HepG2 (cell line): ENCODE measurements around the gene CYP26B1. TPM values are rescaled to one million over a fixed set of nuclear protein-coding genes. Genes with fewer than 3 reads are reported as not detected.

Source experiments
- ARID5B ChIP-seq: IDR thresholded peaks from 2 replicates; pipeline ENCODE4 v1.4.0; 2020; ENCODE audit warnings: mild to moderate bottlenecking, missing genetic modification reagents
- CHD2 ChIP-seq: IDR thresholded peaks from 2 replicates; pipeline ENCODE4 v1.6.1; 2011; ENCODE audit warnings: low read depth, low read length, improper control_type of control experiment
- ETV5 ChIP-seq: IDR thresholded peaks from 2 replicates; pipeline ENCODE4 v1.6.1; 2018; ENCODE audit warnings: missing biosample characterization, missing genetic modification reagents, inconsistent platforms, borderline replicate concordance
- HDAC6 ChIP-seq: fragments of 200-600 bp; sonication (generic); IDR thresholded peaks from 2 replicates; pipeline ENCODE4 v1.7.0; 2017; ENCODE audit warnings: mild to moderate bottlenecking, antibody characterized with exemption, low read length, low read depth
- NFYB ChIP-seq: sonication (generic); formaldehyde crosslinking; IDR thresholded peaks from 2 replicates; pipeline ENCODE4 v1.4.0; 2020; ENCODE audit warnings: missing genetic modification reagents
- NR3C1 ChIP-seq: sonication (generic); formaldehyde crosslinking; IDR thresholded peaks from 2 replicates; pipeline ENCODE4 v1.4.0; 2020; ENCODE audit warnings: missing genetic modification reagents
- PHF20 ChIP-seq: sonication (generic); formaldehyde crosslinking; IDR thresholded peaks from 2 replicates; pipeline ENCODE4 v1.5.0; 2020; ENCODE audit warnings: mild to moderate bottlenecking, missing genetic modification reagents
- TBX3 ChIP-seq: fragments of 450-650 bp; IDR thresholded peaks from 2 replicates; pipeline ENCODE4 v1.6.1; 2017; ENCODE audit warnings: antibody characterized with exemption, mild to moderate bottlenecking, inconsistent platforms, borderline replicate concordance
- TMF1 ChIP-seq: sonication (generic); formaldehyde crosslinking; IDR thresholded peaks from 2 replicates; pipeline ENCODE4 v1.8.1; 2022; ENCODE audit warnings: low read depth, missing genetic modification reagents
- ZMAT3 ChIP-seq: sonication (generic); formaldehyde crosslinking; conservative IDR thresholded peaks from 2 replicates; pipeline ENCODE4 v1.7.0; 2021; ENCODE audit warnings: missing genetic modification reagents
- ZMAT5 ChIP-seq: sonication (generic); formaldehyde crosslinking; IDR thresholded peaks from 2 replicates; pipeline ENCODE4 v1.5.0; 2020; ENCODE audit warnings: mild to moderate bottlenecking, low read depth, missing genetic modification reagents, borderline replicate concordance
- ZNF230 ChIP-seq: sonication (generic); formaldehyde crosslinking; IDR thresholded peaks from 2 replicates; pipeline ENCODE4 v1.4.0; 2020; ENCODE audit warnings: mild to moderate bottlenecking, missing genetic modification reagents
- ZNF33A ChIP-seq: sonication (generic); formaldehyde crosslinking; IDR thresholded peaks from 2 replicates; pipeline ENCODE4 v1.5.1; 2020; ENCODE audit warnings: missing genetic modification reagents, mild to moderate bottlenecking, moderate library complexity, borderline replicate concordance
- ZNF34 ChIP-seq: sonication (generic); formaldehyde crosslinking; IDR thresholded peaks from 2 replicates; pipeline ENCODE4 v1.4.0; 2020; ENCODE audit warnings: mild to moderate bottlenecking, missing genetic modification reagents, borderline replicate concordance
- ZNF547 ChIP-seq: sonication (generic); formaldehyde crosslinking; IDR thresholded peaks from 2 replicates; pipeline ENCODE4 v1.5.1; 2020; ENCODE audit warnings: mild to moderate bottlenecking, missing genetic modification reagents
- ZNF598 ChIP-seq: sonication (generic); formaldehyde crosslinking; IDR thresholded peaks from 2 replicates; pipeline ENCODE4 v1.5.1; 2020; ENCODE audit warnings: mild to moderate bottlenecking, missing genetic modification reagents, borderline replicate concordance
- ZNF777 ChIP-seq: sonication (generic); formaldehyde crosslinking; IDR thresholded peaks from 2 replicates; pipeline ENCODE4 v1.4.0; 2020; ENCODE audit warnings: missing genetic modification reagents
- ZNF883 ChIP-seq: sonication (generic); formaldehyde crosslinking; IDR thresholded peaks from 2 replicates; pipeline ENCODE4 v1.5.1; 2020; ENCODE audit warnings: mild to moderate bottlenecking, missing genetic modification reagents; ENCODE audit errors: not compliant biosample characterization
- ZUFSP ChIP-seq: sonication (generic); formaldehyde crosslinking; IDR thresholded peaks from 2 replicates; pipeline ENCODE4 v1.9.0; 2021; ENCODE audit warnings: missing genetic modification reagents, mild to moderate bottlenecking, borderline replicate concordance
- polyA plus RNA-seq, 8 experiments: library from polyadenylated mRNA; depleted of rRNA in 3 of 8; stranded (reverse) in 7 of 8; unstranded in 1 of 8; fragments of >200 nt; fragmentation: Illumina TruSeq in 4 of 8; extraction: Trizol in 4 of 8; gene quantifications; 2 replicates each; pipeline versions ENCODE4 v1.2.1 to v1.2.3, GENCODE V29; 2011 to 2016; ENCODE audit warnings: low read depth in 4 of 8, missing spikeins in 1 of 8, mixed read lengths in 1 of 8; ENCODE audit not compliant: insufficient read depth in 1 of 8
- total RNA-seq, 5 experiments: library from RNA; depleted of rRNA; stranded (reverse); fragments of >200 nt; fragmentation: Illumina TruSeq; extraction: Trizol; gene quantifications; 2 replicates each; pipeline ENCODE4 v1.2.3, GENCODE V29; 2016; ENCODE audit warnings: low read depth in 1 of 5
- TF ChIP-seq, protein P1 (sequence below): sonication (generic); formaldehyde crosslinking; conservative IDR thresholded peaks from 2 replicates; pipeline ENCODE4 v1.5.0; 2020; ENCODE audit warnings: missing genetic modification reagents
- TF ChIP-seq, protein P2 (sequence below): sonication (generic); formaldehyde crosslinking; conservative IDR thresholded peaks from 2 replicates; pipeline ENCODE4 v1.8.1; 2023; ENCODE audit warnings: missing genetic modification reagents

The CYP26B1 gene
- total and polyA plus RNA-seq, 2 of the 13 experiments (the other 11 are each of a cell fraction or from before 2014, with no cell fraction given) = 0.05 to 0.07 TPM

GRCh38 chr2:72144632-72145288 lies 2.9 kb downstream of the CYP26B1 start (continued):
- TF ChIP-seq ZMAT5 (CRISPR knock-in tag) (no peak), ZNF33A (CRISPR knock-in tag) (no peak), ARID5B (CRISPR knock-in tag) (no peak), ZNF547 (CRISPR knock-in tag) (no peak), TMF1 (no peak), CHD2 (no peak), ZNF883 (no peak), HDAC6 (no peak), ETV5 (CRISPR knock-in tag) (no peak), ZMAT3 (CRISPR knock-in tag) (no peak), ZNF777 (CRISPR knock-in tag) (peak; percentile 40; the same call in 1 of the 2 replicates), NFYB (CRISPR knock-in tag) (no peak), ZNF230 (no peak), PHF20 (CRISPR knock-in tag) (no peak), ZNF598 (CRISPR knock-in tag) (0 out of 2 replicates have a peak, but pooled peaks have one; percentile 32), NR3C1 (no peak), ZNF34 (CRISPR knock-in tag) (no peak), ZUFSP (no peak), TBX3 (no peak)
- TF ChIP-seq, protein P1, sequence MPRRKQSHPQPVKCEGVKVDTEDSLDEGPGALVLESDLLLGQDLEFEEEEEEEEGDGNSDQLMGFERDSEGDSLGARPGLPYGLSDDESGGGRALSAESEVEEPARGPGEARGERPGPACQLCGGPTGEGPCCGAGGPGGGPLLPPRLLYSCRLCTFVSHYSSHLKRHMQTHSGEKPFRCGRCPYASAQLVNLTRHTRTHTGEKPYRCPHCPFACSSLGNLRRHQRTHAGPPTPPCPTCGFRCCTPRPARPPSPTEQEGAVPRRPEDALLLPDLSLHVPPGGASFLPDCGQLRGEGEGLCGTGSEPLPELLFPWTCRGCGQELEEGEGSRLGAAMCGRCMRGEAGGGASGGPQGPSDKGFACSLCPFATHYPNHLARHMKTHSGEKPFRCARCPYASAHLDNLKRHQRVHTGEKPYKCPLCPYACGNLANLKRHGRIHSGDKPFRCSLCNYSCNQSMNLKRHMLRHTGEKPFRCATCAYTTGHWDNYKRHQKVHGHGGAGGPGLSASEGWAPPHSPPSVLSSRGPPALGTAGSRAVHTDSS (CRISPR knock-in tag) = no peak
- TF ChIP-seq, protein P2, sequence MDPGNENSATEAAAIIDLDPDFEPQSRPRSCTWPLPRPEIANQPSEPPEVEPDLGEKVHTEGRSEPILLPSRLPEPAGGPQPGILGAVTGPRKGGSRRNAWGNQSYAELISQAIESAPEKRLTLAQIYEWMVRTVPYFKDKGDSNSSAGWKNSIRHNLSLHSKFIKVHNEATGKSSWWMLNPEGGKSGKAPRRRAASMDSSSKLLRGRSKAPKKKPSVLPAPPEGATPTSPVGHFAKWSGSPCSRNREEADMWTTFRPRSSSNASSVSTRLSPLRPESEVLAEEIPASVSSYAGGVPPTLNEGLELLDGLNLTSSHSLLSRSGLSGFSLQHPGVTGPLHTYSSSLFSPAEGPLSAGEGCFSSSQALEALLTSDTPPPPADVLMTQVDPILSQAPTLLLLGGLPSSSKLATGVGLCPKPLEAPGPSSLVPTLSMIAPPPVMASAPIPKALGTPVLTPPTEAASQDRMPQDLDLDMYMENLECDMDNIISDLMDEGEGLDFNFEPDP (CRISPR knock-in tag) = no peak
